Gastrocnemius medialis (tissue), 4 donors: ENCODE measurements around the gene ZG16B.

Experiments
- POLR2A ChIP-seq, 2 donors: fragments of 450-650 bp; IDR thresholded peaks; one replicate each; pipeline ENCODE4 v1.6.1; 2017; ENCODE audit warnings: antibody characterized with exemption in 2 of 2, mild to moderate bottlenecking in 2 of 2, moderate library complexity in 2 of 2
- TF ChIP-seq, protein P1 (sequence below), 5 experiments: fragments of 450-650 bp in 3 of 5; fragments of 200-600 bp in 2 of 5; sonication (generic) in 2 of 5; IDR thresholded peaks in 4 of 5; conservative IDR thresholded peaks in 1 of 5; 1 replicate in 4 of 5; 2 replicates in 1 of 5; pipeline ENCODE4 v1.5.1; 2016 to 2019; ENCODE audit warnings: antibody characterized with exemption in 5 of 5, mild to moderate bottlenecking in 3 of 5, moderate library complexity in 3 of 5

DNA sequence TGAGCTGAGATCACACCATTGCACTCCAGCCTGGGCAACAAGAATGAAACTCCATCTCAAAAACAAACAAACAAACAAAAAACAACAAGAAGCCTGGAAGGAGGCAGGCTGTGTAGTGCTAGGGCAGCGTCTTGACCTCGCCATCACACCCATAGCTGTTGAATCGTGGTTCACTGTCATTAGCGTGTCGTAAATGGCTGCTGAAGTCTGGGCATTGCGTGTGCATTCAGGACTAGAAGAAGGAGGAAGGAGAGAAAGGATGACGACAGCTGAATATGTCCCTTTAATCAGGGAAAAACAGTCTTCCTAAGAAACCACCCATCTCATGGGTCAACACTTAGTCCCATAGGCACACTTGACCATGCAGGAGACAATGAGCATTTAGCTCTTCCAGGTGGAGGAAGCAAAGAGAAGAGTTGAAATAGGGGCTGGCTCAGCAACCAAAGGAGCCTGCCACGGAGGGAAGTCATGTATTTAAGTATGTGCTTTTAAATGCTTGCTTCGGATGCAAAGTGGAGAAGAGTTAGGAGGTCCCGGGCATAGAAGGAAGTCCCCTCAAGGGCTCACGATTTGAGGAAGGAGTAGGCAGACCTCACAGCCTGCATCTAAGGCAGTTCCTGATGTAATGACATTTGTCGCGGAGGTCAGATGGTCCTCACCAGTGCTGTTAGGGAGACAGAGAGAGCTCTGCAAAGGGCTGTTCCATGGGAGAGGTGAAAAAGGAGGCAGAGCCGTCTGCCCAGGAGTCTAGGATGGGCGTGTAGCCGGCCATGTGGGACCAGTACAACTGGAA lies 19.0 kb downstream of the ZG16B start:
- TF ChIP-seq POLR2A (IDR thresholded peaks at IDR 0.05), result no peak
- TF ChIP-seq, protein P1, sequence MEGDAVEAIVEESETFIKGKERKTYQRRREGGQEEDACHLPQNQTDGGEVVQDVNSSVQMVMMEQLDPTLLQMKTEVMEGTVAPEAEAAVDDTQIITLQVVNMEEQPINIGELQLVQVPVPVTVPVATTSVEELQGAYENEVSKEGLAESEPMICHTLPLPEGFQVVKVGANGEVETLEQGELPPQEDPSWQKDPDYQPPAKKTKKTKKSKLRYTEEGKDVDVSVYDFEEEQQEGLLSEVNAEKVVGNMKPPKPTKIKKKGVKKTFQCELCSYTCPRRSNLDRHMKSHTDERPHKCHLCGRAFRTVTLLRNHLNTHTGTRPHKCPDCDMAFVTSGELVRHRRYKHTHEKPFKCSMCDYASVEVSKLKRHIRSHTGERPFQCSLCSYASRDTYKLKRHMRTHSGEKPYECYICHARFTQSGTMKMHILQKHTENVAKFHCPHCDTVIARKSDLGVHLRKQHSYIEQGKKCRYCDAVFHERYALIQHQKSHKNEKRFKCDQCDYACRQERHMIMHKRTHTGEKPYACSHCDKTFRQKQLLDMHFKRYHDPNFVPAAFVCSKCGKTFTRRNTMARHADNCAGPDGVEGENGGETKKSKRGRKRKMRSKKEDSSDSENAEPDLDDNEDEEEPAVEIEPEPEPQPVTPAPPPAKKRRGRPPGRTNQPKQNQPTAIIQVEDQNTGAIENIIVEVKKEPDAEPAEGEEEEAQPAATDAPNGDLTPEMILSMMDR (IDR thresholded peaks at IDR 0.05 in 4 of 5, conservative IDR thresholded peaks at IDR 0.05 in 1 of 5), result no peak
